GM23338 (cell line): ENCODE results near the gene TYK2. TPM values are rescaled to one million over a fixed set of nuclear protein-coding genes. Genes with fewer than 3 reads are reported as not detected.
A peak's percentile ranks its signal among the peaks of the same experiment; 100 is the strongest.

ENCODE experiments used
- ATAC-seq: fragments of 200-7000 bp; cut with Tn5 transposase; 3 replicates; pipeline ENCODE4 v1.9.1; 2020
- DNase-seq: peaks from one replicate; pipeline ENCODE4 v3.0.0-alpha.2; 2015; ENCODE audit warnings: low spot score
- H2AFZ ChIP-seq: fragments of 200-600 bp; sonication (generic); 2 replicates; pipeline ENCODE4 v1.8.0; 2016; ENCODE audit warnings: antibody characterized with exemption, mild to moderate bottlenecking, moderate library complexity
- H3F3A ChIP-seq: fragments of 200-600 bp; sonication (generic); replicated peaks from 2 replicates; pipeline ENCODE4 v1.8.0; 2017; ENCODE audit warnings: antibody characterized with exemption, mixed run types, low read depth
- H3K27ac ChIP-seq: fragments of 200-600 bp; sonication (generic); 2 replicates; pipeline ENCODE4 v1.6.1; 2016; ENCODE audit warnings: low read depth
- H3K27me3 ChIP-seq: fragments of 200-600 bp; sonication (generic); 2 replicates; pipeline ENCODE4 v1.8.0; 2016; ENCODE audit warnings: mild to moderate bottlenecking, mixed run types, moderate library complexity; ENCODE audit not compliant: insufficient read depth
- H3K36me3 ChIP-seq: fragments of 200-600 bp; sonication (generic); 2 replicates; pipeline ENCODE4 v1.8.0; 2016; ENCODE audit warnings: mild to moderate bottlenecking; ENCODE audit not compliant: insufficient read depth
- H3K4me1 ChIP-seq: fragments of 200-600 bp; sonication (generic); 2 replicates; pipeline ENCODE4 v1.8.0; 2016; ENCODE audit warnings: mild to moderate bottlenecking, moderate library complexity; ENCODE audit not compliant: insufficient read depth
- H3K4me2 ChIP-seq: fragments of 200-600 bp; sonication (generic); 2 replicates; pipeline ENCODE4 v1.7.1; 2017; ENCODE audit warnings: mixed run types
- H3K4me3 ChIP-seq: fragments of 200-600 bp; sonication (generic); 2 replicates; pipeline ENCODE4 v1.6.1; 2016; ENCODE audit warnings: mixed run types
- H3K79me2 ChIP-seq: fragments of 200-600 bp; sonication (generic); replicated peaks from 2 replicates; pipeline ENCODE4 v1.8.0; 2017; ENCODE audit warnings: mild to moderate bottlenecking; ENCODE audit not compliant: insufficient read depth
- H3K9me2 ChIP-seq: fragments of 200-600 bp; sonication (generic); 2 replicates; pipeline ENCODE4 v1.8.0; 2017; ENCODE audit not compliant: insufficient read depth
- H4K20me1 ChIP-seq: fragments of 200-600 bp; sonication (generic); replicated peaks from 2 replicates; pipeline ENCODE4 v1.8.0; 2017; ENCODE audit warnings: mild to moderate bottlenecking; ENCODE audit not compliant: insufficient read depth
- H3K27ac Mint-ChIP-seq: 2 replicates; pipeline ENCODE4 v1.8.0; 2020; ENCODE audit warnings: inconsistent platforms, mild to moderate bottlenecking, moderate library complexity, mixed read lengths
- H3K27me3 Mint-ChIP-seq: 3 replicates; pipeline ENCODE4 v1.8.0; 2022; ENCODE audit warnings: low read depth, mild to moderate bottlenecking, moderate library complexity, mixed read lengths, inconsistent platforms; ENCODE audit not compliant: insufficient read depth, poor library complexity
- H3K36me3 Mint-ChIP-seq: 3 replicates; pipeline ENCODE4 v1.8.0; 2021; ENCODE audit warnings: low read depth, mild to moderate bottlenecking, inconsistent platforms, moderate library complexity, mixed read lengths
- H3K4me1 Mint-ChIP-seq: 3 replicates; pipeline ENCODE4 v1.8.0; 2020; ENCODE audit warnings: mild to moderate bottlenecking, inconsistent platforms, mixed read lengths
- H3K4me3 Mint-ChIP-seq: 3 replicates; pipeline ENCODE4 v1.8.0; 2021; ENCODE audit warnings: moderate library complexity, mild to moderate bottlenecking, inconsistent platforms, mixed read lengths
- H3K9me3 Mint-ChIP-seq: 3 replicates; pipeline ENCODE4 v1.8.0; 2020; ENCODE audit warnings: moderate library complexity, mild to moderate bottlenecking, inconsistent platforms, mixed read lengths
- CREB1 ChIP-seq: fragments of 250-450 bp; sonication (Bioruptor Pico); IDR thresholded peaks from 2 replicates; pipeline ENCODE4 v1.5.0; 2020; ENCODE audit warnings: low read depth, mild to moderate bottlenecking, moderate library complexity
- EZH2 ChIP-seq: fragments of 200-600 bp; sonication (generic); IDR thresholded peaks from one replicate; pipeline ENCODE4 v1.8.0; 2017; ENCODE audit warnings: antibody characterized with exemption, mild to moderate bottlenecking, low read depth; ENCODE audit not compliant: unreplicated experiment
- EZH2phosphoT487 ChIP-seq: fragments of 200-600 bp; sonication (generic); IDR thresholded peaks from one replicate; pipeline ENCODE4 v1.8.1; 2018; ENCODE audit warnings: antibody characterized with exemption; ENCODE audit not compliant: unreplicated experiment
- JUNB ChIP-seq: IDR thresholded peaks from one replicate; pipeline ENCODE4 v1.6.1; 2016; ENCODE audit warnings: antibody characterized with exemption; ENCODE audit not compliant: unreplicated experiment
- NANOG ChIP-seq: IDR thresholded peaks from 2 replicates; pipeline ENCODE4 v1.6.1; 2016; ENCODE audit warnings: antibody characterized with exemption, borderline replicate concordance
- POLR2AphosphoS5 ChIP-seq: IDR thresholded peaks from 2 replicates; pipeline ENCODE4 v1.6.1; 2016; ENCODE audit warnings: antibody characterized with exemption, low read depth
- STAT1 ChIP-seq: IDR thresholded peaks from one replicate; pipeline ENCODE4 v1.6.1; 2016; ENCODE audit warnings: antibody characterized with exemption; ENCODE audit not compliant: unreplicated experiment
- ZNF114 ChIP-seq: fragments of 250-450 bp; sonication (Bioruptor Pico); IDR thresholded peaks from 2 replicates; pipeline ENCODE4 v1.5.0; 2020; ENCODE audit warnings: mild to moderate bottlenecking, moderate library complexity
- ZNF331 ChIP-seq: fragments of 250-450 bp; sonication (Bioruptor Pico); IDR thresholded peaks from 2 replicates; pipeline ENCODE4 v1.5.0; 2020; ENCODE audit warnings: low read depth, mild to moderate bottlenecking, moderate library complexity
- ZNF462 ChIP-seq: fragments of 250-450 bp; sonication (Bioruptor Pico); IDR thresholded peaks from 2 replicates; pipeline ENCODE4 v1.5.0; 2020; ENCODE audit warnings: mild to moderate bottlenecking, moderate library complexity
- polyA plus RNA-seq: library from polyadenylated mRNA; unstranded; fragments of >200 nt; fragmentation: Nextera tagmentation; extraction: Ambion mirVana; gene quantifications from 2 replicates; pipeline ENCODE4 v1.2.1, GENCODE V29; 2016
- total RNA-seq: library from RNA; depleted of rRNA; stranded (reverse); fragments of >200 nt; shearing (Covaris generic); gene quantifications from 2 replicates; pipeline ENCODE4 v1.2.3, GENCODE V29; 2014
- TF ChIP-seq, protein P1 (sequence below), 2 experiments: fragments of 200-600 bp in 1 of 2; sonication (generic) in 1 of 2; conservative IDR thresholded peaks; 2 replicates each; pipeline versions ENCODE4 v1.5.1 to v1.6.1; 2016 to 2017; ENCODE audit warnings: antibody characterized with exemption in 2 of 2, low read depth in 2 of 2, mild to moderate bottlenecking in 2 of 2, moderate library complexity in 1 of 2
- TF ChIP-seq, protein P2 (sequence below): IDR thresholded peaks from one replicate; pipeline ENCODE4 v1.6.1; 2018; ENCODE audit warnings: antibody characterized with exemption; ENCODE audit not compliant: unreplicated experiment

Gene TYK2
- total and polyA plus RNA-seq, 2 experiments from 2014 or later, result 29.1 to 30.7 TPM

GRCh38 chr19:10361569-10362011 is 18.8 kb downstream of the TYK2 start:
- Histone ChIP-seq H3K36me3 (no peaks in the 10 kb centered on the region; the same call in 1 of the 2 replicates), H3K4me3 (no peak overlapping the region), H2AFZ (no peak overlapping the region), H4K20me1 (0 out of 2 replicates have a peak, but pooled peaks cover 3% of the 10 kb centered on the region), H3K4me2 (no peak overlapping the region), H3K79me2 (no peaks in the 10 kb centered on the region), H3K4me1 (no peaks in the 10 kb centered on the region), H3K27ac (no peak overlapping the region), H3F3A (no peaks in the 10 kb centered on the region), H3K27me3 (no peaks in the 10 kb centered on the region), H3K9me2 (no peaks in the 10 kb centered on the region)
- Mint-ChIP-seq H3K9me3 (no peaks in the 10 kb centered on the region; the same call in 2 of the 3 replicates), H3K4me3 (no peak overlapping the region), H3K27ac (no peak overlapping the region), H3K4me1 (no peaks in the 10 kb centered on the region), H3K36me3 (peaks cover 15% of the 10 kb centered on the region; the same call in 2 of the 3 replicates), H3K27me3 (peaks cover 2% of the 10 kb centered on the region)
- TF ChIP-seq POLR2AphosphoS5, result no peak
- TF ChIP-seq, protein P1, sequence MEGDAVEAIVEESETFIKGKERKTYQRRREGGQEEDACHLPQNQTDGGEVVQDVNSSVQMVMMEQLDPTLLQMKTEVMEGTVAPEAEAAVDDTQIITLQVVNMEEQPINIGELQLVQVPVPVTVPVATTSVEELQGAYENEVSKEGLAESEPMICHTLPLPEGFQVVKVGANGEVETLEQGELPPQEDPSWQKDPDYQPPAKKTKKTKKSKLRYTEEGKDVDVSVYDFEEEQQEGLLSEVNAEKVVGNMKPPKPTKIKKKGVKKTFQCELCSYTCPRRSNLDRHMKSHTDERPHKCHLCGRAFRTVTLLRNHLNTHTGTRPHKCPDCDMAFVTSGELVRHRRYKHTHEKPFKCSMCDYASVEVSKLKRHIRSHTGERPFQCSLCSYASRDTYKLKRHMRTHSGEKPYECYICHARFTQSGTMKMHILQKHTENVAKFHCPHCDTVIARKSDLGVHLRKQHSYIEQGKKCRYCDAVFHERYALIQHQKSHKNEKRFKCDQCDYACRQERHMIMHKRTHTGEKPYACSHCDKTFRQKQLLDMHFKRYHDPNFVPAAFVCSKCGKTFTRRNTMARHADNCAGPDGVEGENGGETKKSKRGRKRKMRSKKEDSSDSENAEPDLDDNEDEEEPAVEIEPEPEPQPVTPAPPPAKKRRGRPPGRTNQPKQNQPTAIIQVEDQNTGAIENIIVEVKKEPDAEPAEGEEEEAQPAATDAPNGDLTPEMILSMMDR (conservative IDR thresholded peaks at IDR 0.05; ENCODE audit: low read depth in 2 of 2), result no peak
- TF ChIP-seq EZH2, result no peak
- no peak for TF ChIP-seq STAT1
- no peak for TF ChIP-seq ZNF462
- TF ChIP-seq, protein P2, sequence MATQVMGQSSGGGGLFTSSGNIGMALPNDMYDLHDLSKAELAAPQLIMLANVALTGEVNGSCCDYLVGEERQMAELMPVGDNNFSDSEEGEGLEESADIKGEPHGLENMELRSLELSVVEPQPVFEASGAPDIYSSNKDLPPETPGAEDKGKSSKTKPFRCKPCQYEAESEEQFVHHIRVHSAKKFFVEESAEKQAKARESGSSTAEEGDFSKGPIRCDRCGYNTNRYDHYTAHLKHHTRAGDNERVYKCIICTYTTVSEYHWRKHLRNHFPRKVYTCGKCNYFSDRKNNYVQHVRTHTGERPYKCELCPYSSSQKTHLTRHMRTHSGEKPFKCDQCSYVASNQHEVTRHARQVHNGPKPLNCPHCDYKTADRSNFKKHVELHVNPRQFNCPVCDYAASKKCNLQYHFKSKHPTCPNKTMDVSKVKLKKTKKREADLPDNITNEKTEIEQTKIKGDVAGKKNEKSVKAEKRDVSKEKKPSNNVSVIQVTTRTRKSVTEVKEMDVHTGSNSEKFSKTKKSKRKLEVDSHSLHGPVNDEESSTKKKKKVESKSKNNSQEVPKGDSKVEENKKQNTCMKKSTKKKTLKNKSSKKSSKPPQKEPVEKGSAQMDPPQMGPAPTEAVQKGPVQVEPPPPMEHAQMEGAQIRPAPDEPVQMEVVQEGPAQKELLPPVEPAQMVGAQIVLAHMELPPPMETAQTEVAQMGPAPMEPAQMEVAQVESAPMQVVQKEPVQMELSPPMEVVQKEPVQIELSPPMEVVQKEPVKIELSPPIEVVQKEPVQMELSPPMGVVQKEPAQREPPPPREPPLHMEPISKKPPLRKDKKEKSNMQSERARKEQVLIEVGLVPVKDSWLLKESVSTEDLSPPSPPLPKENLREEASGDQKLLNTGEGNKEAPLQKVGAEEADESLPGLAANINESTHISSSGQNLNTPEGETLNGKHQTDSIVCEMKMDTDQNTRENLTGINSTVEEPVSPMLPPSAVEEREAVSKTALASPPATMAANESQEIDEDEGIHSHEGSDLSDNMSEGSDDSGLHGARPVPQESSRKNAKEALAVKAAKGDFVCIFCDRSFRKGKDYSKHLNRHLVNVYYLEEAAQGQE, result no peak
- no peak for TF ChIP-seq ZNF331 (CRISPR knock-in tag)
- TF ChIP-seq ZNF114 (CRISPR knock-in tag), result no peak
- TF ChIP-seq NANOG, result no peak
- TF ChIP-seq JUNB, result no peak
- TF ChIP-seq EZH2phosphoT487, result no peak
- TF ChIP-seq CREB1, result no peak
- ATAC-seq (peak; percentile 45; the same call in 2 of the 3 replicates), DNase-seq (no peak)
